Activated CD4-positive, alpha-beta T cell treated with anti-CD3 and anti-CD28 coated beads, Interleukin-2, amount 10 ng/mL, durations not matched to agents 24 days and 14 days (primary cell): ENCODE results near the gene RPP14. TPM values are rescaled to one million over a fixed set of nuclear protein-coding genes. Genes with fewer than 3 reads are reported as not detected.

Experiments
- DNase-seq: peaks from one replicate; pipeline ENCODE4 v3.0.0; 2022
- H3K27ac Mint-ChIP-seq: one replicate; pipeline ENCODE4 v1.8.0; 2022; ENCODE audit warnings: mild to moderate bottlenecking, mixed read lengths
- H3K27me3 Mint-ChIP-seq: one replicate; pipeline ENCODE4 v1.8.0; 2022; ENCODE audit warnings: mixed read lengths
- H3K36me3 Mint-ChIP-seq: one replicate; pipeline ENCODE4 v1.8.0; 2022; ENCODE audit warnings: low read depth, mild to moderate bottlenecking, mixed read lengths
- H3K4me1 Mint-ChIP-seq: one replicate; pipeline ENCODE4 v1.8.0; 2021; ENCODE audit warnings: mixed read lengths
- H3K4me3 Mint-ChIP-seq: one replicate; pipeline ENCODE4 v1.8.0; 2022; ENCODE audit warnings: mild to moderate bottlenecking, moderate library complexity, mixed read lengths
- H3K9me3 Mint-ChIP-seq: one replicate; pipeline ENCODE4 v1.8.0; 2021; ENCODE audit warnings: mixed read lengths
- intact Hi-C: fragments of 100-400 bp; cut with micrococcal nuclease; formaldehyde crosslinking; loops from one replicate; pipeline ENCODE4 v1.15.1; 2023
- total RNA-seq: library from RNA; stranded (reverse); gene quantifications from 2 replicates; pipeline ENCODE4 v1.2.3, GENCODE V29; 2022

The RPP14 gene
- total RNA-seq, 1 donor from 2014 or later: 25.2 TPM

GRCh38 chr3:58361866-58362265 lies 55.8 kb downstream of the RPP14 start:
- no peak for DNase-seq
- no peaks in the 10 kb centered on the region for H3K27me3 Mint-ChIP-seq
- intact Hi-C loops: no loop called here
- H3K36me3 Mint-ChIP-seq: peaks cover 20% of the 10 kb centered on the region
- H3K4me3 Mint-ChIP-seq: no peak overlapping the region
- no peak overlapping the region for H3K27ac Mint-ChIP-seq
- peaks cover 1% of the 10 kb centered on the region for H3K9me3 Mint-ChIP-seq
- peaks cover 37% of the 10 kb centered on the region for H3K4me1 Mint-ChIP-seq

DNA sequence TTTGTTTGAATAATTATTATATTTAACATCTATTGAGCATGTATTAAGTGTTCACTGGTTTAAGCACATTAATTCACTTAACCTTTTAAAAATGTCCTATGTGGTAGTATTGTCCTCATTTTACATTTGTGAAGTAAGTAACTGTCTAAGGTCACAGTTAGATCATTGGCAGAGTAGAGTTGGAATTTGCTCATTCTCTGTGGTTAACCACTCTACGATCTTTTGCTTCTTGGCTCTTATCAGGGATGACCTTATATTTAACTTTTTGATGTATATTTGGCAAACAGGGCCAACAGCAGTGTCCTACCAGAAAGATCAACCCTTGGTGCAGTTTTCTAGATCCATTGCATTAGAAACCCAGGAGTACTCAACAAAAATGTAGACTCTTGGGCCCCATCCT lies 60.7 kb downstream of the RPP14 start:
- H3K36me3 Mint-ChIP-seq: peaks cover 28% of the 10 kb centered on the region
- no peak for DNase-seq
- intact Hi-C loops: no loop called here
- no peak overlapping the region for H3K4me3 Mint-ChIP-seq
- H3K27me3 Mint-ChIP-seq: no peaks in the 10 kb centered on the region
- H3K27ac Mint-ChIP-seq: no peak overlapping the region
- peaks cover 3% of the 10 kb centered on the region for H3K9me3 Mint-ChIP-seq
- H3K4me1 Mint-ChIP-seq: peaks cover 24% of the 10 kb centered on the region

- DNase-seq: no peak
- Mint-ChIP-seq H3K27ac (no peak overlapping the region), H3K4me3 (no peak overlapping the region), H3K4me1 (peaks cover 23% of the 10 kb centered on the region), H3K27me3 (no peaks in the 10 kb centered on the region), H3K9me3 (peaks cover 3% of the 10 kb centered on the region), H3K36me3 (peaks cover 26% of the 10 kb centered on the region)
- intact Hi-C loops: no loop called here
These were observed 63.0 kb downstream of the RPP14 start for GRCh38 chr3:58369038-58369437.

Other genes starting within 250 kb of the RPP14 start
- gene DNASE1L3, start 95.3 kb upstream of the RPP14 start, total RNA-seq: not detected in 2 replicates
- gene ABHD6, start 68.5 kb upstream of the RPP14 start, total RNA-seq: 9.8 and 10.8 TPM in 2 replicates
- 9.7 and 11.5 TPM in 2 replicates for gene HTD2, start 275 bp downstream of the RPP14 start, total RNA-seq
- gene PXK, start 26.6 kb downstream of the RPP14 start, total RNA-seq: 41.1 and 45.7 TPM in 2 replicates
- gene PDHB, start 127.6 kb downstream of the RPP14 start, total RNA-seq: 68.0 and 69.3 TPM in 2 replicates
- gene KCTD6, start 185.9 kb downstream of the RPP14 start, total RNA-seq: 5.8 and 6.3 TPM in 2 replicates
- not detected in 2 replicates for gene ACOX2, start 230.9 kb downstream of the RPP14 start, total RNA-seq